GM12878 (cell line): ENCODE results near the gene CXCR6. TPM values are rescaled to one million over a fixed set of nuclear protein-coding genes. Genes with fewer than 3 reads are reported as not detected.
A peak's percentile ranks its signal among the peaks of the same experiment; 100 is the strongest.

Source experiments
- CHD1 ChIP-seq: IDR thresholded peaks from 2 replicates; pipeline ENCODE4 v1.6.1; 2012; ENCODE audit warnings: low read depth, low read length, improper control_type of control experiment
- CHD2 ChIP-seq: IDR thresholded peaks from 2 replicates; pipeline ENCODE4 v1.6.1; 2011; ENCODE audit warnings: low read depth, low read length, improper control_type of control experiment, borderline replicate concordance
- ETV6 ChIP-seq, 2 experiments: fragments of 450-650 bp in 1 of 2; IDR thresholded peaks in 1 of 2; conservative IDR thresholded peaks in 1 of 2; 2 replicates each; pipeline ENCODE4 v1.6.1; 2014; ENCODE audit warnings: antibody characterized with exemption in 1 of 2, borderline replicate concordance in 1 of 2, low read depth in 1 of 2, mild to moderate bottlenecking in 1 of 2, moderate library complexity in 1 of 2
- EZH2 ChIP-seq: IDR thresholded peaks from 2 replicates; pipeline ENCODE4 v1.6.1; 2012; ENCODE audit warnings: low read depth, mild to moderate bottlenecking, control low read depth, inconsistent platforms, low read length, borderline replicate concordance; ENCODE audit not compliant: control insufficient read depth
- FOXM1 ChIP-seq: IDR thresholded peaks from 2 replicates; pipeline ENCODE4 v1.6.1; 2012; ENCODE audit warnings: low read depth, mild to moderate bottlenecking, inconsistent platforms, low read length, moderate library complexity
- HDAC6 ChIP-seq: fragments of 200-600 bp; sonication (generic); IDR thresholded peaks from one replicate; pipeline ENCODE4 v1.8.0; 2017; ENCODE audit warnings: antibody characterized with exemption; ENCODE audit not compliant: unreplicated experiment
- IKZF2 ChIP-seq, 2 experiments: fragments of 450-650 bp; IDR thresholded peaks; 2 replicates each; pipeline ENCODE4 v1.6.1; 2017; ENCODE audit warnings: mild to moderate bottlenecking in 2 of 2, moderate library complexity in 2 of 2
- IRF4 ChIP-seq: IDR thresholded peaks from 2 replicates; pipeline ENCODE4 v1.6.1; 2011; ENCODE audit warnings: low read depth, low read length
- LARP7 ChIP-seq: fragments of 450-650 bp; IDR thresholded peaks from 2 replicates; pipeline ENCODE4 v1.6.1; 2017; ENCODE audit warnings: mild to moderate bottlenecking
- NR2C2 ChIP-seq: IDR thresholded peaks from 2 replicates; pipeline ENCODE4 v1.6.1; 2011; ENCODE audit warnings: borderline replicate concordance, low read depth; ENCODE audit not compliant: control insufficient read depth, insufficient read length
- NR2F1 ChIP-seq: fragments of 450-650 bp; conservative IDR thresholded peaks from 2 replicates; pipeline ENCODE4 v1.6.1; 2017; ENCODE audit warnings: mild to moderate bottlenecking
- POLR2A ChIP-seq: IDR thresholded peaks from 2 replicates; pipeline ENCODE4 v1.6.1; 2011; ENCODE audit warnings: low read depth, mild to moderate bottlenecking, low read length
- RAD51 ChIP-seq: fragments of 450-650 bp; IDR thresholded peaks from 2 replicates; pipeline ENCODE4 v1.6.1; 2016; ENCODE audit warnings: moderate library complexity, mild to moderate bottlenecking, inconsistent platforms
- SIX5 ChIP-seq: IDR thresholded peaks from 2 replicates; pipeline ENCODE4 v1.6.1; 2011; ENCODE audit warnings: mild to moderate bottlenecking, low read depth, low read length, moderate library complexity; ENCODE audit not compliant: severe bottlenecking
- SMARCA5 ChIP-seq: fragments of 450-650 bp; IDR thresholded peaks from 2 replicates; pipeline ENCODE4 v1.6.1; 2017; ENCODE audit warnings: mild to moderate bottlenecking
- SMC3 ChIP-seq: IDR thresholded peaks from 2 replicates; pipeline ENCODE4 v1.6.1; 2011; ENCODE audit warnings: low read length, improper control_type of control experiment, borderline replicate concordance
- TARDBP ChIP-seq: IDR thresholded peaks from 2 replicates; pipeline ENCODE4 v1.6.1; 2016; ENCODE audit warnings: borderline replicate concordance
- USF1 ChIP-seq: IDR thresholded peaks from 2 replicates; pipeline ENCODE4 v1.6.1; 2011; ENCODE audit warnings: borderline replicate concordance, low read depth, mild to moderate bottlenecking, moderate library complexity, mixed read lengths, low read length; ENCODE audit not compliant: insufficient read depth; ENCODE audit errors: extremely low read length
- YY1 ChIP-seq: IDR thresholded peaks from 2 replicates; pipeline ENCODE4 v1.6.1; 2011; ENCODE audit warnings: low read depth, mild to moderate bottlenecking, low read length
- ZBED1 ChIP-seq: IDR thresholded peaks from 2 replicates; pipeline ENCODE4 v1.6.1; 2016; ENCODE audit warnings: borderline replicate concordance
- ZNF384 ChIP-seq: IDR thresholded peaks from 2 replicates; pipeline ENCODE4 v1.6.1; 2012; ENCODE audit warnings: low read depth, mild to moderate bottlenecking, low read length, improper control_type of control experiment, borderline replicate concordance
- ZSCAN29 ChIP-seq: fragments of 450-650 bp; IDR thresholded peaks from 2 replicates; pipeline ENCODE4 v1.6.1; 2017; ENCODE audit warnings: mild to moderate bottlenecking, moderate library complexity
- polyA plus RNA-seq, 11 experiments: library from polyadenylated mRNA; depleted of rRNA in 4 of 11; unstranded in 6 of 11; stranded (reverse) in 5 of 11; fragments of >200 nt; fragmentation: Nextera tagmentation in 4 of 11; fragmentation: Illumina TruSeq in 1 of 11; extraction: Ambion mirVana in 4 of 11; extraction: Trizol in 1 of 11; gene quantifications; 1 replicate in 1 of 11; 2 replicates in 10 of 11; pipeline versions ENCODE4 v1.2.1 to v1.2.3, GENCODE V29; 2011 to 2016; ENCODE audit warnings: inconsistent platforms in 2 of 11, missing spikeins in 2 of 11, low read depth in 1 of 11
- total RNA-seq, 4 experiments: library from RNA; depleted of rRNA in 3 of 4; stranded (reverse); fragments of >200 nt in 3 of 4; fragmentation: Illumina TruSeq in 1 of 4; extraction: Trizol in 1 of 4; gene quantifications; 2 replicates each; pipeline versions ENCODE4 v1.2.1 to v1.2.3, GENCODE V29; 2013 to 2021
- TF ChIP-seq, protein P1 (sequence below), 3 experiments: IDR thresholded peaks in 2 of 3; conservative IDR thresholded peaks in 1 of 3; 2 replicates each; pipeline ENCODE4 v1.5.1; 2011; ENCODE audit warnings: low read depth in 3 of 3, low read length in 3 of 3, mild to moderate bottlenecking in 3 of 3, control low read depth in 2 of 3, moderate library complexity in 2 of 3, inconsistent platforms in 1 of 3, mixed read lengths in 1 of 3; ENCODE audit not compliant: control insufficient read depth in 2 of 3, insufficient read depth in 1 of 3; ENCODE audit errors: extremely low read depth in 1 of 3
- TF ChIP-seq, protein P2 (sequence below): fragments of 450-650 bp; IDR thresholded peaks from 2 replicates; pipeline ENCODE4 v1.6.1; 2017; ENCODE audit warnings: mild to moderate bottlenecking, moderate library complexity

The CXCR6 gene
- total and polyA plus RNA-seq, 10 of the 15 experiments (the other 5 are each of a cell fraction or from before 2014, with no cell fraction given) = 0.04 to 0.20 (median 0.12) TPM; not detected in 5

DNA sequence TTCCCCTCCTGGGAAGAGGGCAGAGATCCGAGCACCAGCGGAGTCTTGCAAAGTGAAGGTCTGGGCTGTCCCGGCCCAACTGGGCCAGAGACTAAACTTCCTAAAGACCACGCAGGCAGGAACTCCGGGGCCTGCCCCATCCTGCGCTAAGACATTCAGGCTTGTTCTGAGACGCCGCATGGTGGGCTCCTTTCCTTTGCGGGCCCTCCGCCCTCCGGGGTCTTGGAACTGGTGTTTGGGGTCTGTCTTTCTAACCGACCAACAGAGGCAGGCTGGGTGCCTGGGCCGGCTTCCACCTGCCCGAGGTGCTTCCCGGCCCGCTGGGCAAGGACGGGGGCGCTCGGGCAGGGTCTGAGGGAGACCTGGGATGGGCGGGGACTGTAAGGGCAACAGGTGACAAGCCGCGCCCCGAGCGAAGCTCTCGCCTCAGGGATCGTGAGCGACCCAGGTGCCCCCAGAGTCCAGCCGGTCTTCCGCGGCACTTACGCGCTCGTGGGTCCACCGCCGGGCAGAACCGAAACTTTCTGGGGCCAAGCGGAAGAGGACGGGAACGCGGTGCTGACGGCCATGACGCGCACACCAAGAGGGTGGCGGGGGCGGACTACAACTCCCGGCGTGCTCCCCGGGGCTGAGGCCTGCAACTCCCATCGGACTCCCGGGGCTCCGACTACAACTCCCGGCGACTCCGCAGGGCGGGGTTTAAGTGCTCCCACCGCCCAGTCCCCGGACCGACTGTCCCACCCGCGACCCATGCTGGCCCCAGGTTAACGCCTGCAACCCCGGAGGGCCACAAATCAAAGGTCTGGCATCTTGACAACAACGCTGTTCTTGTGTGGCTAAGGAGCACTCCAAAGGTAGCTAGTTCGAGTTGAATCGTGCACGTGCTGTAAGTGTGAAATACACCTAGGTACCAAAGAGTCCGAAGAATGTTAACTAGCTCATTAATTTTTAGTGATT, 52.2 kb downstream of the CXCR6 start, which contains the start of gene FYCO1 (continued):
- TF ChIP-seq NR2F1 = peak; percentile 82
- TF ChIP-seq SMARCA5 = 0 out of 2 replicates have a peak, but pooled peaks have one; percentile 22
- peak; percentile 81 for TF ChIP-seq LARP7
- TF ChIP-seq CHD1 = no peak
- no peak for TF ChIP-seq SMC3
- TF ChIP-seq EZH2 = no peak
- TF ChIP-seq, protein P1, sequence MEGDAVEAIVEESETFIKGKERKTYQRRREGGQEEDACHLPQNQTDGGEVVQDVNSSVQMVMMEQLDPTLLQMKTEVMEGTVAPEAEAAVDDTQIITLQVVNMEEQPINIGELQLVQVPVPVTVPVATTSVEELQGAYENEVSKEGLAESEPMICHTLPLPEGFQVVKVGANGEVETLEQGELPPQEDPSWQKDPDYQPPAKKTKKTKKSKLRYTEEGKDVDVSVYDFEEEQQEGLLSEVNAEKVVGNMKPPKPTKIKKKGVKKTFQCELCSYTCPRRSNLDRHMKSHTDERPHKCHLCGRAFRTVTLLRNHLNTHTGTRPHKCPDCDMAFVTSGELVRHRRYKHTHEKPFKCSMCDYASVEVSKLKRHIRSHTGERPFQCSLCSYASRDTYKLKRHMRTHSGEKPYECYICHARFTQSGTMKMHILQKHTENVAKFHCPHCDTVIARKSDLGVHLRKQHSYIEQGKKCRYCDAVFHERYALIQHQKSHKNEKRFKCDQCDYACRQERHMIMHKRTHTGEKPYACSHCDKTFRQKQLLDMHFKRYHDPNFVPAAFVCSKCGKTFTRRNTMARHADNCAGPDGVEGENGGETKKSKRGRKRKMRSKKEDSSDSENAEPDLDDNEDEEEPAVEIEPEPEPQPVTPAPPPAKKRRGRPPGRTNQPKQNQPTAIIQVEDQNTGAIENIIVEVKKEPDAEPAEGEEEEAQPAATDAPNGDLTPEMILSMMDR (IDR thresholded peaks at IDR 0.05 in 2 of 3, conservative IDR thresholded peaks at IDR 0.05 in 1 of 3; ENCODE audit: control insufficient read depth in 2 of 3, extremely low read depth in 1 of 3, insufficient read depth in 1 of 3, low read depth in 3 of 3, low read length in 3 of 3) = no peak
- TF ChIP-seq ZSCAN29 = no peak
- TF ChIP-seq ZBED1 = no peak
- TF ChIP-seq RAD51 = no peak
- TF ChIP-seq CHD2 = no peak
- TF ChIP-seq HDAC6 = no peak
- TF ChIP-seq YY1 = peak; percentile 98
- TF ChIP-seq ZNF384 = no peak
- TF ChIP-seq, protein P2, sequence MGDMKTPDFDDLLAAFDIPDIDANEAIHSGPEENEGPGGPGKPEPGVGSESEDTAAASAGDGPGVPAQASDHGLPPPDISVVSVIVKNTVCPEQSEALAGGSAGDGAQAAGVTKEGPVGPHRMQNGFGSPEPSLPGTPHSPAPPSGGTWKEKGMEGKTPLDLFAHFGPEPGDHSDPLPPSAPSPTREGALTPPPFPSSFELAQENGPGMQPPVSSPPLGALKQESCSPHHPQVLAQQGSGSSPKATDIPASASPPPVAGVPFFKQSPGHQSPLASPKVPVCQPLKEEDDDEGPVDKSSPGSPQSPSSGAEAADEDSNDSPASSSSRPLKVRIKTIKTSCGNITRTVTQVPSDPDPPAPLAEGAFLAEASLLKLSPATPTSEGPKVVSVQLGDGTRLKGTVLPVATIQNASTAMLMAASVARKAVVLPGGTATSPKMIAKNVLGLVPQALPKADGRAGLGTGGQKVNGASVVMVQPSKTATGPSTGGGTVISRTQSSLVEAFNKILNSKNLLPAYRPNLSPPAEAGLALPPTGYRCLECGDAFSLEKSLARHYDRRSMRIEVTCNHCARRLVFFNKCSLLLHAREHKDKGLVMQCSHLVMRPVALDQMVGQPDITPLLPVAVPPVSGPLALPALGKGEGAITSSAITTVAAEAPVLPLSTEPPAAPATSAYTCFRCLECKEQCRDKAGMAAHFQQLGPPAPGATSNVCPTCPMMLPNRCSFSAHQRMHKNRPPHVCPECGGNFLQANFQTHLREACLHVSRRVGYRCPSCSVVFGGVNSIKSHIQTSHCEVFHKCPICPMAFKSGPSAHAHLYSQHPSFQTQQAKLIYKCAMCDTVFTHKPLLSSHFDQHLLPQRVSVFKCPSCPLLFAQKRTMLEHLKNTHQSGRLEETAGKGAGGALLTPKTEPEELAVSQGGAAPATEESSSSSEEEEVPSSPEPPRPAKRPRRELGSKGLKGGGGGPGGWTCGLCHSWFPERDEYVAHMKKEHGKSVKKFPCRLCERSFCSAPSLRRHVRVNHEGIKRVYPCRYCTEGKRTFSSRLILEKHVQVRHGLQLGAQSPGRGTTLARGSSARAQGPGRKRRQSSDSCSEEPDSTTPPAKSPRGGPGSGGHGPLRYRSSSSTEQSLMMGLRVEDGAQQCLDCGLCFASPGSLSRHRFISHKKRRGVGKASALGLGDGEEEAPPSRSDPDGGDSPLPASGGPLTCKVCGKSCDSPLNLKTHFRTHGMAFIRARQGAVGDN = peak; percentile 17; the same call in 1 of the 2 replicates
- 0 out of 2 replicates have a peak, but pooled peaks have one; percentile 38 for TF ChIP-seq IRF4
- peak; percentile 88 for TF ChIP-seq POLR2A
- TF ChIP-seq TARDBP = peak; percentile 51; the same call in 1 of the 2 replicates
- peak; percentile 96 for TF ChIP-seq SIX5
- TF ChIP-seq FOXM1 = no peak
- TF ChIP-seq ETV6 (conservative IDR thresholded peaks at IDR 0.05 in 1 of 2, IDR thresholded peaks at IDR 0.05 in 1 of 2; ENCODE audit: borderline replicate concordance in 1 of 2, low read depth in 1 of 2) = no peak
- TF ChIP-seq NR2C2 = no peak
- TF ChIP-seq IKZF2 (IDR thresholded peaks at IDR 0.05) = peak; percentile 41 to 58; a peak in 3 of 4 replicates
- TF ChIP-seq USF1 = no peak
